Spleen (tissue), 11 donors: ENCODE results near the gene SLC38A3. TPM values are rescaled to one million over a fixed set of nuclear protein-coding genes. Genes with fewer than 3 reads are reported as not detected.

Experiments used
- DNase-seq: peaks from one replicate; pipeline ENCODE4 v3.0.0-alpha.2; 2020
- H3K27ac ChIP-seq, 8 donors: fragments of 200-600 bp; sonication (generic) in 7 of 8; 1 replicate in 4 of 8; 2 replicates in 4 of 8; pipeline versions ENCODE4 v1.5.0 to v1.8.0; 2016 to 2021; ENCODE audit warnings: inconsistent platforms in 4 of 8, mild to moderate bottlenecking in 4 of 8, moderate library complexity in 1 of 8
- H3K27me3 ChIP-seq, 7 donors: fragments of 200-600 bp; sonication (generic) in 6 of 7; replicated peaks in 1 of 7; 1 replicate in 4 of 7; 2 replicates in 3 of 7; pipeline versions ENCODE4 v1.5.0 to v1.8.0; 2016 to 2021; ENCODE audit warnings: inconsistent platforms in 3 of 7, mild to moderate bottlenecking in 1 of 7
- H3K36me3 ChIP-seq, 6 donors: fragments of 200-600 bp; sonication (generic) in 5 of 6; 1 replicate in 4 of 6; 2 replicates in 2 of 6; pipeline versions ENCODE4 v1.5.0 to v1.8.0; 2016 to 2021; ENCODE audit warnings: inconsistent platforms in 2 of 6
- H3K4me1 ChIP-seq, 6 donors: fragments of 200-600 bp; sonication (generic) in 5 of 6; 1 replicate in 3 of 6; 2 replicates in 3 of 6; pipeline versions ENCODE4 v1.5.0 to v1.8.0; 2016 to 2021; ENCODE audit warnings: inconsistent platforms in 3 of 6
- H3K4me3 ChIP-seq, 8 donors: fragments of 200-600 bp; sonication (generic) in 7 of 8; 1 replicate in 4 of 8; 2 replicates in 4 of 8; pipeline versions ENCODE4 v1.5.0 to v1.8.0; 2016 to 2021; ENCODE audit warnings: inconsistent platforms in 4 of 8, mild to moderate bottlenecking in 4 of 8, moderate library complexity in 2 of 8
- H3K9me3 ChIP-seq, 8 donors: fragments of 200-600 bp; sonication (generic) in 7 of 8; 1 replicate in 4 of 8; 2 replicates in 4 of 8; pipeline versions ENCODE4 v1.5.0 to v1.8.0; 2016 to 2021; ENCODE audit warnings: inconsistent platforms in 4 of 8
- POLR2A ChIP-seq, 3 donors: fragments of 450-650 bp; IDR thresholded peaks; one replicate each; pipeline ENCODE4 v1.5.1; 2017; ENCODE audit warnings: antibody characterized with exemption in 3 of 3, mild to moderate bottlenecking in 1 of 3
- POLR2AphosphoS5 ChIP-seq, 3 donors: sonication (generic); formaldehyde crosslinking; IDR thresholded peaks; one replicate each; pipeline ENCODE4 v1.5.1; 2017; ENCODE audit warnings: antibody characterized with exemption in 3 of 3
- WGBS, 5 donors: extraction: QIAGEN DNeasy Blood & Tissue Kit in 3 of 5; methylation state at CpG; one replicate each; pipeline versions ENCODE4 v1.1.5 to v1.1.7; 2013 to 2018; 5-methylcytosine and 5-hydroxymethylcytosine counted together
- intact Hi-C: fragments of 100-400 bp; cut with DNase I; formaldehyde crosslinking; loops from one replicate; pipeline ENCODE4 v1.15.0; 2023; ENCODE audit warnings: low total_unique reads
- polyA plus RNA-seq, 3 donors: library from polyadenylated mRNA; stranded (reverse); fragments of 200-250 nt; gene quantifications; one replicate each; pipeline ENCODE4 v1.2.1, GENCODE V29; 2013
- total RNA-seq, 7 donors: library from RNA; depleted of rRNA in 3 of 7; stranded (reverse); fragments of >200 nt in 3 of 7; fragmentation: NEBNext Ultra II Directional in 4 of 7; extraction: Animal tissue kit (Norgen Biotek cat#: 25700) in 4 of 7; gene quantifications; one replicate each; pipeline versions ENCODE4 v1.1.0 to v1.2.1, GENCODE V29; 2016 to 2021
- TF ChIP-seq, protein P1 (sequence below), 11 experiments: fragments of 200-600 bp in 7 of 11; fragments of 450-650 bp in 4 of 11; sonication (generic) in 4 of 11; IDR thresholded peaks in 8 of 11; conservative IDR thresholded peaks in 3 of 11; 1 replicate in 7 of 11; 2 replicates in 4 of 11; pipeline versions ENCODE4 v1.4.0 to v1.8.0; 2016 to 2021; ENCODE audit warnings: antibody characterized with exemption in 11 of 11, inconsistent platforms in 4 of 11, mild to moderate bottlenecking in 1 of 11
- donor health status: healthy with polysubstance abuse.
- donor health status: DM: no; HTN: no; CAD: no; lungs with moderate emphysema.
- donor health status: DM: no; HTN: no; CAD: no.
- donor health status: Bipolar disorder and iron deficiency.
- donor health status: healthy.
- donor health status: DM: no; HTN: no; CAD: no.
- donor health status: DM: yes; HTN: yes; CAD: no.

Gene SLC38A3
- total and polyA plus RNA-seq, 10 donors: 0.02 to 0.07 TPM; not detected in 8

DNA sequence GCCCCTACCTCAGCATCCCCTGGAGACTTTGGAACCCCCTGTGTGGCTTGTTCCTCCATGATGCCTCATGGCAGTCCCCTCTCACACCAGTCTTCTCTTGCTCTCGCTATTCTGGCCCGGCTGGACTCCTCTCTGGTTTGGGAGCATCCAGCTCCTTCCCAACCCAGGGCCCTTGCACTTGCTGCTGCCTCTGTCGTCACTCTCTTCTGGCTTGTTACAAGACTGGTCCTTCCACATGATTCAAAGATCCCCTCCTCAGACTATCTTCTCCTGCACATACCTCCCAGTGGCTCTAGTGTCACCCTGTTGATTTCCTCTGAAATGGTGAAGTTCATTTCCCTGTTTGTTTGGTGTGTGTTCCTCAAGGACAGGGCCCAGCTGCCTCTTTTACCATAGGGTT, 24.4 kb downstream of the SLC38A3 start:
- Histone ChIP-seq H3K36me3 (no peaks in the 10 kb centered on the region), H3K4me3 (no peak overlapping the region), H3K9me3 (no peaks in the 10 kb centered on the region), H3K27ac (peak overlapping the region in 6 of 8 donors; percentile 54 to 92 (median 58)), H3K4me1 (peaks cover 7 to 73% (median 51%) of the 10 kb centered on the region in 6 donors), H3K27me3 (no peaks in the 10 kb centered on the region)
- TF ChIP-seq, protein P1, sequence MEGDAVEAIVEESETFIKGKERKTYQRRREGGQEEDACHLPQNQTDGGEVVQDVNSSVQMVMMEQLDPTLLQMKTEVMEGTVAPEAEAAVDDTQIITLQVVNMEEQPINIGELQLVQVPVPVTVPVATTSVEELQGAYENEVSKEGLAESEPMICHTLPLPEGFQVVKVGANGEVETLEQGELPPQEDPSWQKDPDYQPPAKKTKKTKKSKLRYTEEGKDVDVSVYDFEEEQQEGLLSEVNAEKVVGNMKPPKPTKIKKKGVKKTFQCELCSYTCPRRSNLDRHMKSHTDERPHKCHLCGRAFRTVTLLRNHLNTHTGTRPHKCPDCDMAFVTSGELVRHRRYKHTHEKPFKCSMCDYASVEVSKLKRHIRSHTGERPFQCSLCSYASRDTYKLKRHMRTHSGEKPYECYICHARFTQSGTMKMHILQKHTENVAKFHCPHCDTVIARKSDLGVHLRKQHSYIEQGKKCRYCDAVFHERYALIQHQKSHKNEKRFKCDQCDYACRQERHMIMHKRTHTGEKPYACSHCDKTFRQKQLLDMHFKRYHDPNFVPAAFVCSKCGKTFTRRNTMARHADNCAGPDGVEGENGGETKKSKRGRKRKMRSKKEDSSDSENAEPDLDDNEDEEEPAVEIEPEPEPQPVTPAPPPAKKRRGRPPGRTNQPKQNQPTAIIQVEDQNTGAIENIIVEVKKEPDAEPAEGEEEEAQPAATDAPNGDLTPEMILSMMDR (IDR thresholded peaks at IDR 0.05 in 8 of 11, conservative IDR thresholded peaks at IDR 0.05 in 3 of 11): no peak
- no peak for TF ChIP-seq POLR2AphosphoS5 (IDR thresholded peaks at IDR 0.05)
- TF ChIP-seq POLR2A (IDR thresholded peaks at IDR 0.05): no peak
- intact Hi-C loops: loop anchor here (5.0 kb wide), 2 partner anchors 37 to 43 kb away; partner anchors contain the start of gene GNAT1
- 87 to 100% (median 98%) methylated on average over 3 of the region's 3 CpGs for WGBS, 5 donors
- no peak for DNase-seq

DNA sequence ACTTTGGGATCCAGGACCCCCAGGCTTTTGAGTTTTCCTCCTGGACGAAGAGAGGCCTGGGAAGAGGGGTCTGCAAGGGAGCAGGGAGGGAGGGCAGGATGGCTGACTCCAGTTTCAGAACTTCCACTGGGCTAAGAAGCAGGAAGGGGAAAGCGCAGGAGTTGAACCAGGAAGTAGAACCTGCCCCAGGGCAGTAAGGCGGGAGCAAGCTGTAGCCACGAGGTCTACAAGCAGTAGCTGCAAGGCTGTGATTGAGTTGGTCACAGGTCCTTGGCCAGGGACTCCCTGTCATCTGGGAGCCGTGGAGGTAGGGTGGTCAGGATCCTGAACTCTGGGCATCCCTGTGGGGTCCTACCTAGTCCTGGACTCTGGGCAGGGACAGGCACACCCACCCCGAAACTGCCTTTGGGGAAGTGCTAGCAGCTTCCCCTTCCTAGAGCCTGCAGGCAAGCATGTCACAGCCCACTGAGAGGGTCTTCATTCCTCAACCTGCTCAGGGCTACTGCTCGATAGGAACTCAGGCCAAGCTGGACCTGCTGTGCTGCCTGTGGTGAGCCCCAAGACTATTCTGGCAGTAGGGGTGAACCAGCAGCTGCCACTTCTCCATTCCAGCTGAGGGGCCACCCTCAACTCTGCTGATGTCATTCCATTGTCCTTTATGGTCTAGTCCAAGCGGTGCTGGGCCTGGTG, 25.2 kb downstream of the SLC38A3 start:
- DNase-seq: peak; percentile 81
- Histone ChIP-seq H3K4me1 (peaks cover 9 to 81% (median 59%) of the 10 kb centered on the region in 6 donors), H3K9me3 (no peaks in the 10 kb centered on the region), H3K36me3 (no peaks in the 10 kb centered on the region), H3K27ac (peak overlapping the region in 7 of 8 donors; percentile 23 to 92 (median 55)), H3K4me3 (peak overlapping the region in 1 of 8 donors; percentile 39), H3K27me3 (no peaks in the 10 kb centered on the region)
- intact Hi-C loops: loop anchor here (10.0 kb wide), 1 partner anchor 95 kb away; the partner anchor contains the start of genes HYAL2 and TUSC2
- TF ChIP-seq POLR2A (IDR thresholded peaks at IDR 0.05) (no peak), POLR2AphosphoS5 (IDR thresholded peaks at IDR 0.05) (no peak)
- TF ChIP-seq, protein P1 (IDR thresholded peaks at IDR 0.05 in 8 of 11, conservative IDR thresholded peaks at IDR 0.05 in 3 of 11): no peak
- WGBS, 5 donors: 50 to 71% (median 64%) methylated on average over 7 to 8 of the region's 8 CpGs

DNA sequence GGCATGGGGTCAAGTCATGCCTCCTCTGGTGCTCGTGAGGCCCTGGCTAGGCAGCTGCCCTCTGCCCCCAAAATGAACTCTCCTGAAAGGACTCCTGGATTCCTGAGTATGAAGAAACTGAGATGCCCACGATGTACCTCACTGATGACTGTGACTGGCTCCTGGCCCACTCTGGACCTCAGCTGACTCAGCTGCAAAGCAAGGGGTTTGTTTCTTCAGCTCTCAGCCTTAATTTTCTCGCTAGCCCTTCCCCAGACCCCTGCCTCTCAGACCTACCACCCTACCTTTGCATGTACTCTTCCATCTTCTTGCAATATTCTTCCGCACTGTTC, 25.7 kb downstream of the SLC38A3 start:
- no peaks in the 10 kb centered on the region for H3K27me3 ChIP-seq
- TF ChIP-seq POLR2A (IDR thresholded peaks at IDR 0.05): no peak
- TF ChIP-seq POLR2AphosphoS5 (IDR thresholded peaks at IDR 0.05): no peak
- TF ChIP-seq, protein P1 (IDR thresholded peaks at IDR 0.05 in 8 of 11, conservative IDR thresholded peaks at IDR 0.05 in 3 of 11): no peak
- peak overlapping the region in 5 of 8 donors; percentile 54 to 92 (median 62) for H3K27ac ChIP-seq
- 83 to 93% (median 87%) methylated on average over 4 of the region's 4 CpGs for WGBS, 5 donors
- H3K9me3 ChIP-seq: no peaks in the 10 kb centered on the region
- H3K36me3 ChIP-seq: no peaks in the 10 kb centered on the region
- DNase-seq: no peak
- peak overlapping the region in 1 of 8 donors; percentile 39 for H3K4me3 ChIP-seq
- intact Hi-C loops: loop anchor here (10.0 kb wide), 1 partner anchor 94 kb away; the partner anchor contains the start of genes HYAL2 and TUSC2
- H3K4me1 ChIP-seq: peaks cover 11 to 84% (median 61%) of the 10 kb centered on the region in 6 donors

DNA sequence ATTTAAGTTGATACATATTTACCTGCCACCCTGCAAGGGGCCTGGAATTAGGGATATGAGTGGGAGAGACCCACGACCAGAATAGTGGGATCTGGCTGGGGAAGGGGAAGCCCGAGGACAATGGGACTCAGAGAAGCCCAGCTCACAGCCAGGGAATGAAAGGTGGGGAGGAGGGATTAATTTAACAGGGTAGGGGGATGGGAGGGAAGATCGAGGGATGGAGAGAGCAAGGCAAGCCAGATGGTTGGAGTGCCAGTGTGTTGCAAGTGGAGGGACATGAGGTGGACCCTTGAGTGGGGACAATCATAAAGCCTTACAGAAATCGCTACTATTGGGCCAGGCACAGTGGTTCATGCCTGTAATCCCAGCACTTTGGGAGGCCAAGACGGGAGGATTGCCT, 26.5 kb downstream of the SLC38A3 start:
- Histone ChIP-seq H3K36me3 (no peaks in the 10 kb centered on the region), H3K4me3 (no peak overlapping the region), H3K27ac (no peak overlapping the region), H3K27me3 (no peaks in the 10 kb centered on the region), H3K9me3 (no peaks in the 10 kb centered on the region), H3K4me1 (peaks cover 9 to 76% (median 53%) of the 10 kb centered on the region in 6 donors)
- WGBS, 5 donors: 76 to 94% (median 89%) methylated on average over 5 of the region's 5 CpGs
- TF ChIP-seq, protein P1 (IDR thresholded peaks at IDR 0.05 in 8 of 11, conservative IDR thresholded peaks at IDR 0.05 in 3 of 11): no peak
- no peak for TF ChIP-seq POLR2A (IDR thresholded peaks at IDR 0.05)
- TF ChIP-seq POLR2AphosphoS5 (IDR thresholded peaks at IDR 0.05): no peak
- intact Hi-C loops: loop anchor here (10.0 kb wide), 1 partner anchor 93 kb away; the partner anchor contains the start of genes HYAL2 and TUSC2
- no peak for DNase-seq
